Trophoblast cell (in vitro differentiated cells and primary cell): ENCODE measurements around the gene CLPSL1.

Experiments used
- DNase-seq, 2 donors: peaks; one replicate each; pipeline ENCODE4 v3.0.0-alpha.2; 2016
- H2AFZ ChIP-seq: 2 replicates; pipeline ENCODE4 v1.6.1; 2013; ENCODE audit warnings: low read length, moderate library complexity, mild to moderate bottlenecking; ENCODE audit not compliant: insufficient read depth, poor library complexity
- H2AK5ac ChIP-seq: 2 replicates; pipeline ENCODE4 v1.6.1; 2013; ENCODE audit warnings: mild to moderate bottlenecking, low read length
- H2BK120ac ChIP-seq: 2 replicates; pipeline ENCODE4 v1.6.1; 2013; ENCODE audit warnings: low read length, mild to moderate bottlenecking, moderate library complexity; ENCODE audit not compliant: insufficient read depth, poor library complexity
- H2BK12ac ChIP-seq: 2 replicates; pipeline ENCODE4 v1.6.1; 2013; ENCODE audit warnings: mild to moderate bottlenecking, low read length, moderate library complexity
- H2BK5ac ChIP-seq: 2 replicates; pipeline ENCODE4 v1.6.1; 2013; ENCODE audit warnings: low read length, low read depth, moderate library complexity, mild to moderate bottlenecking; ENCODE audit not compliant: poor library complexity
- H3K14ac ChIP-seq: 2 replicates; pipeline ENCODE4 v1.6.1; 2013; ENCODE audit warnings: mild to moderate bottlenecking, low read length
- H3K18ac ChIP-seq: 2 replicates; pipeline ENCODE4 v1.6.1; 2013; ENCODE audit warnings: mild to moderate bottlenecking, low read length
- H3K23ac ChIP-seq: 2 replicates; pipeline ENCODE4 v1.6.1; 2013; ENCODE audit warnings: low read length
- H3K27ac ChIP-seq: 2 replicates; pipeline ENCODE4 v1.5.1; 2013; ENCODE audit warnings: low read depth, mild to moderate bottlenecking, inconsistent platforms, low read length, moderate library complexity
- H3K27me3 ChIP-seq: 2 replicates; pipeline ENCODE4 v1.6.1; 2013; ENCODE audit warnings: inconsistent platforms, mild to moderate bottlenecking, low read length, moderate library complexity; ENCODE audit not compliant: insufficient read depth
- H3K36me3 ChIP-seq, 2 experiments: 1 replicate in 1 of 2; 2 replicates in 1 of 2; pipeline ENCODE4 v1.6.1; 2013; ENCODE audit warnings: low read length in 2 of 2, mild to moderate bottlenecking in 2 of 2, moderate library complexity in 1 of 2; ENCODE audit not compliant: insufficient read depth in 2 of 2, control insufficient read depth in 1 of 2
- H3K4ac ChIP-seq: 2 replicates; pipeline ENCODE4 v1.6.1; 2013; ENCODE audit warnings: low read depth, mild to moderate bottlenecking, low read length, moderate library complexity
- H3K4me1 ChIP-seq, 2 experiments: 1 replicate in 1 of 2; 2 replicates in 1 of 2; pipeline ENCODE4 v1.6.1; 2013; ENCODE audit warnings: low read length in 2 of 2, mild to moderate bottlenecking in 2 of 2, moderate library complexity in 1 of 2; ENCODE audit not compliant: insufficient read depth in 2 of 2, control insufficient read depth in 1 of 2
- H3K4me2 ChIP-seq: 2 replicates; pipeline ENCODE4 v1.6.1; 2013; ENCODE audit warnings: inconsistent platforms, mild to moderate bottlenecking, low read length, moderate library complexity
- H3K4me3 ChIP-seq: 2 replicates; pipeline ENCODE4 v1.5.1; 2013; ENCODE audit warnings: mild to moderate bottlenecking, low read depth, low read length, inconsistent platforms
- H3K79me1 ChIP-seq: one replicate; pipeline ENCODE4 v1.6.1; 2013; ENCODE audit warnings: low read length
- H3K79me2 ChIP-seq: 2 replicates; pipeline ENCODE4 v1.6.1; 2013; ENCODE audit warnings: low read length, mild to moderate bottlenecking; ENCODE audit not compliant: control insufficient read depth, insufficient read depth, poor library complexity
- H3K9ac ChIP-seq: 2 replicates; pipeline ENCODE4 v1.6.1; 2013; ENCODE audit warnings: mild to moderate bottlenecking, low read length
- H3K9me3 ChIP-seq: 2 replicates; pipeline ENCODE4 v1.6.1; 2013; ENCODE audit warnings: low read depth, mild to moderate bottlenecking, control low read depth, inconsistent platforms, low read length; ENCODE audit not compliant: insufficient read depth
- H4K12ac ChIP-seq: 2 replicates; pipeline ENCODE4 v1.6.1; 2013; ENCODE audit warnings: low read depth, mild to moderate bottlenecking, low read length, moderate library complexity
- H4K8ac ChIP-seq: 2 replicates; pipeline ENCODE4 v1.6.1; 2013; ENCODE audit warnings: low read depth, mild to moderate bottlenecking, low read length, moderate library complexity
- H4K91ac ChIP-seq: one replicate; pipeline ENCODE4 v1.6.1; 2013; ENCODE audit warnings: low read depth, mild to moderate bottlenecking, low read length, moderate library complexity
- WGBS: extraction: QIAGEN DNeasy Blood & Tissue Kit; methylation state at CpG from one replicate; pipeline ENCODE4 v1.1.7; 2013; ENCODE audit warnings: missing lambda C conversion rate; ENCODE audit not compliant: insufficient read length, insufficient coverage; ENCODE audit errors: extremely low coverage; 5-methylcytosine and 5-hydroxymethylcytosine counted together

CLPSL1 gene

GRCh38 chr6:35808688-35809087 is 27.9 kb downstream of the CLPSL1 start:
- H3K23ac ChIP-seq, result no peak overlapping the region

GRCh38 chr6:35809809-35810208 is 29.0 kb downstream of the CLPSL1 start:
- Histone ChIP-seq H3K36me3 (no peaks in the 10 kb centered on the region), H2AFZ (no peak overlapping the region), H3K4me1 (no peaks in the 10 kb centered on the region), H2AK5ac (no peak overlapping the region), H3K9me3 (peaks cover 3% of the 10 kb centered on the region), H3K79me1 (no peaks in the 10 kb centered on the region), H3K18ac (no peak overlapping the region), H3K4me3 (no peak overlapping the region), H3K27ac (no peak overlapping the region), H2BK12ac (no peak overlapping the region), H3K9ac (no peak overlapping the region), H3K4me2 (no peak overlapping the region), H3K27me3 (no peaks in the 10 kb centered on the region), H4K8ac (no peak overlapping the region), H3K79me2 (no peaks in the 10 kb centered on the region), H3K14ac (no peak overlapping the region), H4K91ac (no peak overlapping the region), H3K4ac (no peak overlapping the region), H3K23ac (no peak overlapping the region), H4K12ac (no peak overlapping the region), H2BK120ac (no peak overlapping the region), H2BK5ac (no peak overlapping the region)
- no CpG with 5 or more reads among the region's 5 CpGs for WGBS
- no peak for DNase-seq

More at GRCh38 chr6:35808688-35809087, 27.9 kb downstream of the CLPSL1 start:
- DNase-seq, result no peak
- Histone ChIP-seq H3K9ac (no peak overlapping the region), H3K4ac (no peak overlapping the region), H3K4me1 (no peaks in the 10 kb centered on the region), H3K14ac (no peak overlapping the region), H4K12ac (no peak overlapping the region), H2AFZ (no peak overlapping the region), H2AK5ac (no peak overlapping the region), H3K4me2 (no peak overlapping the region), H3K79me2 (no peaks in the 10 kb centered on the region), H3K36me3 (no peaks in the 10 kb centered on the region), H3K4me3 (no peak overlapping the region), H2BK5ac (no peak overlapping the region), H3K79me1 (no peaks in the 10 kb centered on the region), H3K27ac (no peak overlapping the region), H4K8ac (no peak overlapping the region), H2BK120ac (no peak overlapping the region), H4K91ac (no peak overlapping the region), H3K18ac (no peak overlapping the region), H3K27me3 (no peaks in the 10 kb centered on the region), H2BK12ac (no peak overlapping the region), H3K9me3 (peaks cover 3% of the 10 kb centered on the region)
- no CpG with 5 or more reads among the region's 3 CpGs for WGBS

DNA sequence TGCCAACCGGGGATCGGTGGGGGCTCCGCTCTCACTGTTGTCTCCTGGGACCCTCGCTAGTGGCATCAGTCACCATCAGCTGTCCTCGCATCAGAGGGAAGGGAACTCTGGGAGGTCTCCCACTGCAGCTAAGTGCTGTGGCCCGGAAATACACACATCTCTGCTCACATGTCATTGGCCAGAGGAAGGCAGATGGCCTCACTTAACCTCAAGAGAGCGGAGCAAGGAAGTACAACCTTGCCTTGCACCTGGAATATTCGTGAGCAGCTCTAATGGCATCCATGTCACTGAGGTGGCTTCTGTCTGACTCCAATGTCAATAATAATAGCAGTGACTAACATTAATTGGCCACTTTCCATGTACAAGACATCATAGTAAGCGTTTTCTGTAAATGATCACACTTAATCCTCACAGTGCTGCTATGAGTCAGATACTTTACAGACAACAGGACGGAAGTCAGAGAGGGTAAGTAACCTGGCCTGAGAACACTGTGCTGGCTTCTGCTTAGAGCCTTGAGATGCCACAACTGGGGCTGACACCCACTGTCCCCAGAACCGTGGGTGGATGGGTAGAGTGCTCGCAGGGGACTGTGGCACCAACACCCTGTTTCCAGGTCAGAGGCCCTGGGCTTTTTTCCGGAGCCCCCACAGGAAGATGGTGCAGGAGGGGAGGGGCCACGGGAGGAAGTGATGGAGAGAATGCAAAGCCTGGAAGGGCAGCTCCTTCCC is 30.3 kb downstream of the CLPSL1 start:
- Histone ChIP-seq H4K12ac (no peak overlapping the region), H4K8ac (no peak overlapping the region), H3K79me2 (no peaks in the 10 kb centered on the region), H3K27ac (no peak overlapping the region), H3K27me3 (no peaks in the 10 kb centered on the region), H2BK120ac (no peak overlapping the region), H4K91ac (no peak overlapping the region), H3K14ac (no peak overlapping the region), H3K18ac (no peak overlapping the region), H3K9me3 (no peaks in the 10 kb centered on the region), H2AFZ (no peak overlapping the region), H3K4me2 (no peak overlapping the region), H2BK12ac (no peak overlapping the region), H3K23ac (no peak overlapping the region), H3K9ac (no peak overlapping the region), H3K36me3 (no peaks in the 10 kb centered on the region), H3K4me3 (no peak overlapping the region), H3K4ac (no peak overlapping the region), H2AK5ac (no peak overlapping the region), H2BK5ac (no peak overlapping the region), H3K4me1 (no peaks in the 10 kb centered on the region), H3K79me1 (no peaks in the 10 kb centered on the region)
- no CpG with 5 or more reads among the region's 14 CpGs for WGBS
- DNase-seq, result peak in 1 of 2 donors; percentile 21

DNA sequence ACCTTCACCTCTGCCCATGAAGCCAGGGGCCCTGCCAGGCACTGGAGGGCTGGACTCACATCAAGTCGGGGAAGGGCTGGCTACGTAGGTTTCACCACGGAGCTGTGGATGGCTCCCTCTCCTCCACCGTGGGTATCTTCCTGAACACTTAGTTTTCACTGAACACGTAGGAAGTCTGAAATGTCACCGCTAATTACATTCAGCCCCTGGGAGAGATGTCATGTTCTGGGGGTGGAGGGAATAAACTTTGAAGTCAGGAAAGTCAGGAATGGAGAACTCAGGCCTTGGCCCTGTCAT is 30.8 kb downstream of the CLPSL1 start:
- Histone ChIP-seq H3K79me2 (no peaks in the 10 kb centered on the region), H3K4me2 (no peak overlapping the region), H3K36me3 (no peaks in the 10 kb centered on the region), H4K91ac (no peak overlapping the region), H4K8ac (no peak overlapping the region), H3K79me1 (no peaks in the 10 kb centered on the region), H3K9me3 (no peaks in the 10 kb centered on the region), H2AFZ (no peak overlapping the region), H3K23ac (no peak overlapping the region), H3K4me3 (no peak overlapping the region), H4K12ac (no peak overlapping the region), H3K14ac (no peak overlapping the region), H3K4me1 (no peaks in the 10 kb centered on the region), H2BK12ac (no peak overlapping the region), H2BK120ac (no peak overlapping the region), H3K27ac (no peak overlapping the region), H2AK5ac (no peak overlapping the region), H3K9ac (no peak overlapping the region), H3K18ac (no peak overlapping the region), H3K4ac (no peak overlapping the region), H2BK5ac (no peak overlapping the region), H3K27me3 (no peaks in the 10 kb centered on the region)
- DNase-seq, result no peak
- WGBS, result no CpG with 5 or more reads among the region's 6 CpGs
